Measurements from ENCODE around the gene ZNF837. TPM values are rescaled to one million over a fixed set of nuclear protein-coding genes. Genes with fewer than 3 reads are reported as not detected.
A peak's percentile ranks its signal among the peaks of the same experiment; 100 is the strongest.

The ZNF837 gene
- total RNA-seq, 2 donors from 2014 or later = 1.8 to 2.6 TPM

GRCh38 chr19:58326501-58326913 lies 54.3 kb downstream of the ZNF837 start:
- Histone ChIP-seq H3K4me3 (peak overlapping the region; percentile 84), H3K36me3 (no peaks in the 10 kb centered on the region), H3K9ac (ENCODE audit: low read depth in 2 of 2, low read length in 2 of 2) (peak overlapping the region; percentile 58 to 95), H3K27me3 (no peaks in the 10 kb centered on the region), H3K27ac (peak overlapping the region; percentile 94), H3K9me3 (no peaks in the 10 kb centered on the region), H3K4me1 (peaks cover 12% of the 10 kb centered on the region)
- no peak for TF ChIP-seq CTCF (IDR thresholded peaks at IDR 0.05)
- intact Hi-C loops (cut with DNase I) = no loop called here
- DNase-seq = no peak

- Histone ChIP-seq H3K36me3 (no peaks in the 10 kb centered on the region), H3K4me1 (peaks cover 12% of the 10 kb centered on the region), H3K4me3 (no peak overlapping the region), H3K9ac (ENCODE audit: low read depth in 2 of 2, low read length in 2 of 2) (no peak overlapping the region), H3K27me3 (no peaks in the 10 kb centered on the region), H3K27ac (no peak overlapping the region), H3K9me3 (no peaks in the 10 kb centered on the region)
- intact Hi-C loops (cut with DNase I) = no loop called here
- no peak for TF ChIP-seq CTCF (IDR thresholded peaks at IDR 0.05)
- DNase-seq = no peak
Observed at GRCh38 chr19:58325311-58326022, 55.4 kb downstream of the ZNF837 start.

GRCh38 chr19:58319241-58319640 lies 61.6 kb downstream of the ZNF837 start:
- no peak for TF ChIP-seq CTCF (IDR thresholded peaks at IDR 0.05)
- H3K4me1 ChIP-seq = no peaks in the 10 kb centered on the region
- DNase-seq = no peak
- H3K9ac ChIP-seq (ENCODE audit: low read depth in 2 of 2, low read length in 2 of 2) = no peak overlapping the region
- no peaks in the 10 kb centered on the region for H3K36me3 ChIP-seq
- H3K4me3 ChIP-seq = no peak overlapping the region
- H3K9me3 ChIP-seq = no peaks in the 10 kb centered on the region
- no peak overlapping the region for H3K27ac ChIP-seq
- intact Hi-C loops (cut with DNase I) = no loop called here
- H3K27me3 ChIP-seq = no peaks in the 10 kb centered on the region

GRCh38 chr19:58318297-58318696 lies 62.5 kb downstream of the ZNF837 start:
- H3K27ac ChIP-seq = no peak overlapping the region
- TF ChIP-seq CTCF (IDR thresholded peaks at IDR 0.05) = no peak
- intact Hi-C loops (cut with DNase I) = no loop called here
- no peaks in the 10 kb centered on the region for H3K4me1 ChIP-seq
- no peaks in the 10 kb centered on the region for H3K9me3 ChIP-seq
- no peak overlapping the region for H3K4me3 ChIP-seq
- no peaks in the 10 kb centered on the region for H3K36me3 ChIP-seq
- no peak for DNase-seq
- H3K27me3 ChIP-seq = no peaks in the 10 kb centered on the region
- H3K9ac ChIP-seq (ENCODE audit: low read depth in 2 of 2, low read length in 2 of 2) = no peak overlapping the region

Small RNA genes within 50 kb of the gene (microRNA-seq; reads per million reads assigned to microRNA genes)
- gene MIR4754 (not detected), gene MIR6806 (not detected)

Other genes starting within 250 kb of the ZNF837 start
- gene ZNF329, start 230.2 kb downstream of the ZNF837 start, total RNA-seq = 1 to 10 TPM; 3.9 to 5.9 TPM
- gene ZNF274, start 198.0 kb downstream of the ZNF837 start, total RNA-seq = 10 to 100 TPM; 16.3 to 17.1 TPM
- 10 to 100 TPM; 17.2 to 29.6 TPM for gene ZNF544, start 152.1 kb downstream of the ZNF837 start, total RNA-seq
- gene ZNF8, start 102.1 kb downstream of the ZNF837 start, total RNA-seq = 1 to 10 TPM; 3.4 to 3.8 TPM
- 10 to 100 TPM; 21.6 to 25.0 TPM for gene ERVK3-1, start 75.7 kb downstream of the ZNF837 start, total RNA-seq
- 1 to 10 TPM; 3.0 to 3.7 TPM for gene ZSCAN22, start 54.0 kb downstream of the ZNF837 start, total RNA-seq
- 1 to 10 TPM; 3.6 to 4.7 TPM for gene A1BG, start 27.5 kb downstream of the ZNF837 start, total RNA-seq
- 1 to 10 TPM in 1 of 2 donors, under 1 TPM in 1; 0.98 to 1.9 TPM for gene ZNF497, start 18.3 kb downstream of the ZNF837 start, total RNA-seq
- gene RPS5, start 6.2 kb upstream of the ZNF837 start, total RNA-seq = 100 to 1,000 TPM; 781 to 884 TPM
- gene RNF225, start 14.6 kb upstream of the ZNF837 start, total RNA-seq = not detected
- gene ZNF584, start 27.6 kb upstream of the ZNF837 start, total RNA-seq = 1 to 10 TPM; 5.9 to 8.5 TPM
- 1 to 10 TPM; 2.6 to 5.8 TPM for gene ZNF132, start 59.1 kb upstream of the ZNF837 start, total RNA-seq
- gene ZNF324B, start 70.6 kb upstream of the ZNF837 start, total RNA-seq = 1 to 10 TPM; 4.4 to 7.5 TPM
- gene ZNF324, start 86.0 kb upstream of the ZNF837 start, total RNA-seq = 10 to 100 TPM; 10.2 to 12.0 TPM
- 10 to 100 TPM in 1 of 2 donors, 1 to 10 TPM in 1; 7.4 to 10.5 TPM for gene ZNF446, start 95.3 kb upstream of the ZNF837 start, total RNA-seq
- 1 to 10 TPM; 3.7 to 8.7 TPM for gene SLC27A5, start 131.0 kb upstream of the ZNF837 start, total RNA-seq
- 10 to 100 TPM; 13.5 to 20.2 TPM for gene ZBTB45, start 138.8 kb upstream of the ZNF837 start, total RNA-seq
- 100 to 1,000 TPM; 205 to 412 TPM for gene TRIM28, start 163.0 kb upstream of the ZNF837 start, total RNA-seq
- gene CHMP2A, start 174.1 kb upstream of the ZNF837 start, total RNA-seq = 100 to 1,000 TPM; 176 to 183 TPM
- 10 to 100 TPM; 63.0 to 79.4 TPM for gene UBE2M, start 177.6 kb upstream of the ZNF837 start, total RNA-seq
- 10 to 100 TPM; 19.3 to 39.2 TPM for gene MZF1, start 192.3 kb upstream of the ZNF837 start, total RNA-seq

All from colonic mucosa (tissue), 4 donors.